Lung (tissue), 12 donors: Measurements from ENCODE around the gene CBLB. TPM values are rescaled to one million over a fixed set of nuclear protein-coding genes. Genes with fewer than 3 reads are reported as not detected.

ENCODE experiments used
- ATAC-seq: fragments of 200-7000 bp; cut with Tn5 transposase; one replicate; pipeline ENCODE4 v1.9.1; 2020; ENCODE audit warnings: moderate number of reproducible peaks; ENCODE audit not compliant: insufficient read depth, low FRiP score
- DNase-seq, 3 donors: peaks; one replicate each; pipeline ENCODE4 v3.0.0-alpha.2; 2013 to 2017
- H3K27ac ChIP-seq, 2 donors: one replicate each; pipeline ENCODE4 v1.5.1; 2013; ENCODE audit warnings: mild to moderate bottlenecking in 2 of 2, moderate library complexity in 2 of 2, control low read depth in 1 of 2, inconsistent platforms in 1 of 2, low read depth in 1 of 2, low read length in 1 of 2
- H3K27me3 ChIP-seq, 3 donors: one replicate each; pipeline ENCODE4 v1.5.1; 2013; ENCODE audit warnings: low read length in 2 of 3; ENCODE audit not compliant: control insufficient read depth in 3 of 3, insufficient read depth in 3 of 3
- H3K36me3 ChIP-seq, 4 donors: one replicate each; pipeline ENCODE4 v1.5.1; 2013; ENCODE audit warnings: low read length in 4 of 4, mild to moderate bottlenecking in 1 of 4, moderate library complexity in 1 of 4; ENCODE audit not compliant: control insufficient read depth in 4 of 4, insufficient read depth in 4 of 4
- H3K4me1 ChIP-seq, 5 donors: one replicate each; pipeline ENCODE4 v1.5.1; 2013; ENCODE audit warnings: low read length in 5 of 5, mild to moderate bottlenecking in 2 of 5, moderate library complexity in 1 of 5; ENCODE audit not compliant: control insufficient read depth in 5 of 5, insufficient read depth in 5 of 5
- H3K4me3 ChIP-seq: one replicate; pipeline ENCODE4 v1.5.1; 2013; ENCODE audit warnings: mild to moderate bottlenecking, control low read depth, moderate library complexity
- H3K9ac ChIP-seq, 2 donors: one replicate each; pipeline ENCODE4 v1.5.1; 2013; ENCODE audit warnings: low read length in 2 of 2, control low read depth in 1 of 2; ENCODE audit not compliant: insufficient read depth in 1 of 2
- H3K9me3 ChIP-seq, 4 donors: one replicate each; pipeline ENCODE4 v1.5.1; 2013; ENCODE audit warnings: low read length in 3 of 4, mild to moderate bottlenecking in 1 of 4, moderate library complexity in 1 of 4; ENCODE audit not compliant: control insufficient read depth in 4 of 4, insufficient read depth in 3 of 4
- WGBS, 2 donors: extraction: QIAGEN DNeasy Blood & Tissue Kit; methylation state at CpG; one replicate each; pipeline ENCODE4 v1.1.7; 2013; 5-methylcytosine and 5-hydroxymethylcytosine counted together
- polyA plus RNA-seq, 2 donors: library from polyadenylated mRNA; stranded (reverse); fragments of 200-250 nt; gene quantifications; one replicate each; pipeline ENCODE4 v1.2.1, GENCODE V29; 2013
- total RNA-seq, 2 donors: library from RNA; depleted of rRNA in 1 of 2; stranded (reverse); fragments of >200 nt in 1 of 2; gene quantifications; one replicate each; pipeline ENCODE4 v1.2.1, GENCODE V29; 2014 to 2021
- TF ChIP-seq, protein P1 (sequence below): IDR thresholded peaks from 2 replicates; pipeline ENCODE4 v1.5.1; 2012; ENCODE audit warnings: mild to moderate bottlenecking; ENCODE audit errors: control extremely low read depth, extremely low read depth
- donor health status: control.
- donor health status: control.
- donor health status: Bipolar disorder and iron deficiency.
- donor health status: healthy.
- donor health status: DM: yes; HTN: yes; CAD: no.

CBLB gene
- total and polyA plus RNA-seq, 4 donors: 7.2 to 124 (median 24.6) TPM

- WGBS, 2 donors: 85 to 92% methylated on average over 2 of the region's 2 CpGs
- DNase-seq: no peak
- H3K4me3 ChIP-seq: no peak overlapping the region
- peak overlapping the region in 1 of 2 donors; percentile 45 for H3K27ac ChIP-seq
- ATAC-seq: no peak
- H3K9ac ChIP-seq: no peak overlapping the region
- peaks cover under 1 to 25% (median 3%) of the 10 kb centered on the region in 5 donors for H3K4me1 ChIP-seq
- no peaks in the 10 kb centered on the region for H3K9me3 ChIP-seq
- H3K27me3 ChIP-seq: no peaks in the 10 kb centered on the region
- peaks cover 0 to 7% (median 5%) of the 10 kb centered on the region in 4 donors for H3K36me3 ChIP-seq
- TF ChIP-seq, protein P1, sequence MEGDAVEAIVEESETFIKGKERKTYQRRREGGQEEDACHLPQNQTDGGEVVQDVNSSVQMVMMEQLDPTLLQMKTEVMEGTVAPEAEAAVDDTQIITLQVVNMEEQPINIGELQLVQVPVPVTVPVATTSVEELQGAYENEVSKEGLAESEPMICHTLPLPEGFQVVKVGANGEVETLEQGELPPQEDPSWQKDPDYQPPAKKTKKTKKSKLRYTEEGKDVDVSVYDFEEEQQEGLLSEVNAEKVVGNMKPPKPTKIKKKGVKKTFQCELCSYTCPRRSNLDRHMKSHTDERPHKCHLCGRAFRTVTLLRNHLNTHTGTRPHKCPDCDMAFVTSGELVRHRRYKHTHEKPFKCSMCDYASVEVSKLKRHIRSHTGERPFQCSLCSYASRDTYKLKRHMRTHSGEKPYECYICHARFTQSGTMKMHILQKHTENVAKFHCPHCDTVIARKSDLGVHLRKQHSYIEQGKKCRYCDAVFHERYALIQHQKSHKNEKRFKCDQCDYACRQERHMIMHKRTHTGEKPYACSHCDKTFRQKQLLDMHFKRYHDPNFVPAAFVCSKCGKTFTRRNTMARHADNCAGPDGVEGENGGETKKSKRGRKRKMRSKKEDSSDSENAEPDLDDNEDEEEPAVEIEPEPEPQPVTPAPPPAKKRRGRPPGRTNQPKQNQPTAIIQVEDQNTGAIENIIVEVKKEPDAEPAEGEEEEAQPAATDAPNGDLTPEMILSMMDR: no peak
Measured at GRCh38 chr3:105830836-105831235, 38.0 kb downstream of the CBLB start.

DNA sequence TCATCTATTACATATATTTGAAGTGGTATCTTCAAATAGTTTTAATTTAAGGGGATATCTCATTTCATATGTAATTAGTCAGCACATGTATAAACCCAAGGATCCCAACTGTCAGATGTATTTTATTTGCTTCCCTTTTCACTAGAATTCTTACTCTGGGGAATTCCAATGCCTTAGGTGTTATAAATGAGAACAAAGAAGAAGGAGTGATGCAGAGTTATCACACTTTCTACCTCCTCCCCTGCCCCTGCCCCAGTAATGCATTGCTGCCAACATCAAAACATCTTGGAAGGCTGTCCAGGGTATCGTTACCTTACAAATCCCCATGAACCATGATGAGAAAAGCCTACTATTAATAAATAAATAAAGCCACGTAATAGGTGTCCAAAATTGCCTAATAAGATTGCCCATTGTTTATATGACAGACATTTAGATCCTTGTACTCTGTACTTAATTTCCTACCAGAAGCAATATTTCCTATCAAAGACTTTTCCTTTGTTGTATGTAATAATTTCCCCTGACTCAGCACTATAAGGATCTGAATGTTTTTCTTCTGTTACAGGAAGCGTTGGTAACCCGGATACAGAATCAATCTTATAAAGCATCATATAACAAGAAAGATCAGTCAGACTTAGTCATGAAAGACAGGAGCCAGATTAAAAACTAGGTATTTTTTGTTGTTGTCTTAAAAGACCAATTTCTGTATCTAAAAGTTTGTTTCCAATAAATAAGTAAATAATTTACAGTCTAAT lies 38.8 kb downstream of the CBLB start:
- ATAC-seq: no peak
- peak overlapping the region in 1 of 2 donors; percentile 31 for H3K27ac ChIP-seq
- TF ChIP-seq, protein P1: no peak
- WGBS, 2 donors: 60 to 66% methylated on average over 4 of the region's 4 CpGs
- peaks cover 0 to 24% (median 3%) of the 10 kb centered on the region in 5 donors for H3K4me1 ChIP-seq
- no peaks in the 10 kb centered on the region for H3K9me3 ChIP-seq
- no peak overlapping the region for H3K9ac ChIP-seq
- H3K4me3 ChIP-seq: no peak overlapping the region
- H3K36me3 ChIP-seq: peaks cover 0 to 7% (median 5%) of the 10 kb centered on the region in 4 donors
- H3K27me3 ChIP-seq: no peaks in the 10 kb centered on the region
- DNase-seq: peak in 2 of 3 donors; percentile 52 to 54

- peak overlapping the region in 1 of 2 donors; percentile 38 for H3K27ac ChIP-seq
- TF ChIP-seq, protein P1: no peak
- ATAC-seq (no peak), DNase-seq (no peak)
- H3K36me3 ChIP-seq: peaks cover 0 to 8% (median 5%) of the 10 kb centered on the region in 4 donors
- H3K4me1 ChIP-seq: peaks cover 0 to 29% (median 0%) of the 10 kb centered on the region in 5 donors
- no peaks in the 10 kb centered on the region for H3K9me3 ChIP-seq
- no peak overlapping the region for H3K9ac ChIP-seq
- WGBS, 2 donors: 93 to 96% methylated on average over 4 of the region's 4 CpGs
- H3K27me3 ChIP-seq: no peaks in the 10 kb centered on the region
- H3K4me3 ChIP-seq: no peak overlapping the region
Measured at GRCh38 chr3:105829229-105829628, 39.6 kb downstream of the CBLB start.
